Measurements from ENCODE around the gene FOXRED1. TPM values are rescaled to one million over a fixed set of nuclear protein-coding genes. Genes with fewer than 3 reads are reported as not detected.
"Not testable (repeated sequence)": the region's sequence is repeated elsewhere in the genome, so short reads cannot be mapped to it uniquely, and the experiment has no call there.

FOXRED1 gene
- total RNA-seq, 1 donor from 2014 or later, result 14.8 TPM

DNA sequence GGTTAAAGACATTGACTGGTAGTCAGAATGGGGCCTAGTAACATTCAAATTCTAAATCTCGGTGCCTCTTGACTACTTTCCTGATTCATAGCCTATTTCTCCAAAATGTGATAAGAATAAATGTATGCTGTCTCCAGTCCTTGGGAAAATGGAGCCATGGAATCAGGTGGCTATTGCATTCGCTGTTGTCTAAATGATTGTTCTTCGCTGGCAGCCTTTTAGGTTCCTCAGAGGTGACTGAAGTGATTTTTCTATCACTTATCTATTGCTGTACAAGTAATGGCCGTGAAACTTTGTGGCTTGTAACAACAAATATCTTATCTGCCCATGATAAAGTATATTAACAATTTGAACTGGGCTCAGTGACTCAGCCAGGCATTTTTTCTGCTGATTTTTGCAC lies 15.7 kb upstream of the FOXRED1 start:
- intact Hi-C loops (cut with DNase I), result no loop called here
- Histone ChIP-seq H3K9me3 (no peaks in the 10 kb centered on the region), H3K27ac (no peak overlapping the region), H3K4me3 (no peak overlapping the region), H3K36me3 (peaks cover 76% of the 10 kb centered on the region), H3K27me3 (no peaks in the 10 kb centered on the region), H3K4me1 (no peaks in the 10 kb centered on the region)
- DNase-seq, result no peak
- no peak for ATAC-seq
- TF ChIP-seq CTCF (IDR thresholded peaks at IDR 0.05), result no peak

GRCh38 chr11:126254819-126255218 lies 14.1 kb upstream of the FOXRED1 start:
- Histone ChIP-seq H3K27me3 (no peaks in the 10 kb centered on the region), H3K4me1 (no peaks in the 10 kb centered on the region), H3K9me3 (no peaks in the 10 kb centered on the region), H3K4me3 (no peak overlapping the region), H3K27ac (no peak overlapping the region), H3K36me3 (peaks cover 80% of the 10 kb centered on the region)
- no peak for TF ChIP-seq CTCF (IDR thresholded peaks at IDR 0.05)
- DNase-seq (no peak), ATAC-seq (no peak)
- intact Hi-C loops (cut with DNase I), result no loop called here

DNA sequence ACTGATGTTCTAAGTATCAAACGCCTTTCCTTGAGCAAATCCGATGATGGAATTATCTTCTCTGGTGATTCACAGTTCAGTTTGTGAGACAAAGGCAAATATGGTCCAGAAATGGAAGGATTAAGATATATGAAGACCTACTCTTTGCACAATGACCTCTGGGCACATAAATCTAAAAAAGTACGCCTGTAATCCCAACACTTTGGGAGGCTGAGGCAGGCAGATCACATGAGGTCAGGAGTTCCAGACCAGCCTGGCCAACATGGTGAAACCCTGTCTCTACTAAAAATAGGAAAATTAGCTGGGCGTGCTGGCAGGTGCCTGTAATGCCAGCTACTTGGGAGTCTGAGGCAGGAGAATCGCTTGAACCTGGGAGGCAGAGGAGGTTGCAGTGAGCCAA lies 13.4 kb upstream of the FOXRED1 start:
- H3K27ac ChIP-seq; intact Hi-C loops (cut with DNase I); H3K9me3 ChIP-seq; H3K4me3 ChIP-seq; H3K27me3 ChIP-seq; ATAC-seq; DNase-seq; H3K4me1 ChIP-seq: not testable (repeated sequence)
- H3K36me3 ChIP-seq, result peaks cover 78% of the 10 kb centered on the region

GRCh38 chr11:126256216-126256615 lies 12.7 kb upstream of the FOXRED1 start:
- H3K36me3 ChIP-seq, result peaks cover 71% of the 10 kb centered on the region
- no peak overlapping the region for H3K27ac ChIP-seq
- DNase-seq, result no peak
- intact Hi-C loops (cut with DNase I), result no loop called here
- no peak for ATAC-seq
- no peaks in the 10 kb centered on the region for H3K4me1 ChIP-seq
- no peaks in the 10 kb centered on the region for H3K27me3 ChIP-seq
- H3K9me3 ChIP-seq, result no peaks in the 10 kb centered on the region
- no peak overlapping the region for H3K4me3 ChIP-seq
- no peak for TF ChIP-seq CTCF (IDR thresholded peaks at IDR 0.05)

- ATAC-seq, result no peak
- no peaks in the 10 kb centered on the region for H3K9me3 ChIP-seq
- peaks cover 70% of the 10 kb centered on the region for H3K36me3 ChIP-seq
- H3K27ac ChIP-seq, result no peak overlapping the region
- no peak for TF ChIP-seq CTCF (IDR thresholded peaks at IDR 0.05)
- no peak overlapping the region for H3K4me3 ChIP-seq
- no peak for DNase-seq
- intact Hi-C loops (cut with DNase I), result no loop called here
- no peaks in the 10 kb centered on the region for H3K4me1 ChIP-seq
- no peaks in the 10 kb centered on the region for H3K27me3 ChIP-seq
Measured at GRCh38 chr11:126257144-126257543, 11.8 kb upstream of the FOXRED1 start.

DNA sequence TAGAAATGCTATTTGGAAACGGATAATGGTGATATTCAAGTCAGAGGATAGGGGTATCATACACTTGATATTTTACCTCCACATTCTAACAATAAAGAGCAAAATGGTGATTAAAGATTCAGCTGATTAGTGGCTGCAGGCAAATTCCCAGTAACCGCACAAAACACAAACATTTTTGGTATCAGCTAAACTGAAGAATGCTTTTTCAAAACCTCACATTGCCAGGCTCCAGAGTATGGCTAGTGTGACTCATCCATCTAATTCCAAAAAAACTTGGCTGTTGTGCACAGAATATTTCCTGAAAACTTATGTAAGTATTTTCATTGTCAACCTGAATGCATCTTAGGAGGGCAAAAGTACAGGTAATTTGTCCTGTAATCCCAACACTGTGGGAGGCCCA lies 11.2 kb upstream of the FOXRED1 start:
- peaks cover 72% of the 10 kb centered on the region for H3K36me3 ChIP-seq
- no peak overlapping the region for H3K27ac ChIP-seq
- H3K9me3 ChIP-seq, result no peaks in the 10 kb centered on the region
- H3K4me1 ChIP-seq, result no peaks in the 10 kb centered on the region
- no peak overlapping the region for H3K4me3 ChIP-seq
- no peak for TF ChIP-seq CTCF (IDR thresholded peaks at IDR 0.05)
- no peaks in the 10 kb centered on the region for H3K27me3 ChIP-seq
- no peak for ATAC-seq
- no peak for DNase-seq
- intact Hi-C loops (cut with DNase I), result no loop called here
